B cell (primary cell): ENCODE measurements around the gene ZDHHC1. TPM values are rescaled to one million over a fixed set of nuclear protein-coding genes. Genes with fewer than 3 reads are reported as not detected.

ENCODE experiments used
- ATAC-seq: fragments of 200-7000 bp; cut with Tn5 transposase; one replicate; pipeline ENCODE4 v1.10.0; 2021; ENCODE audit warnings: low read depth, mild to moderate bottlenecking, moderate number of reproducible peaks, moderate library complexity
- CTCF ChIA-PET: fragments of 350-600 bp; sonication (Branson Sonifier 250); formaldehyde crosslinking; loops from one replicate; lab custom pipeline; 2021; ENCODE audit warnings: antibody characterized with exemption, inconsistent platforms; lab: Charles Lee
- POLR2A ChIA-PET: fragments of 350-600 bp; sonication (Branson Sonifier 250); formaldehyde crosslinking; loops from one replicate; lab custom pipeline; 2021; ENCODE audit warnings: antibody characterized with exemption; lab: Charles Lee
- DNase-seq: peaks from one replicate; pipeline ENCODE4 v3.0.0; 2013
- H2AFZ ChIP-seq: 2 replicates; pipeline ENCODE4 v1.6.1; 2012; ENCODE audit warnings: mild to moderate bottlenecking, low read depth, low read length; ENCODE audit not compliant: insufficient read depth, poor library complexity, severe bottlenecking
- H3K27ac ChIP-seq, 2 donors: 1 replicate in 1 of 2; 2 replicates in 1 of 2; pipeline ENCODE4 v1.5.1; 2012 to 2013; ENCODE audit warnings: low read length in 2 of 2, mild to moderate bottlenecking in 2 of 2, moderate library complexity in 1 of 2
- H3K27me3 ChIP-seq, 4 experiments: fragments of 200-600 bp in 1 of 4; sonication (generic) in 1 of 4; replicated peaks in 1 of 4; 1 replicate in 2 of 4; 2 replicates in 2 of 4; pipeline versions ENCODE4 v1.6.1 to v1.7.0; 2013 to 2016; ENCODE audit warnings: low read length in 3 of 4, mild to moderate bottlenecking in 2 of 4, mixed read lengths in 1 of 4, moderate library complexity in 1 of 4; ENCODE audit not compliant: insufficient read depth in 4 of 4, control insufficient read depth in 3 of 4; ENCODE audit errors: control extremely low read depth in 1 of 4
- H3K36me3 ChIP-seq, 2 experiments: replicated peaks in 1 of 2; 1 replicate in 1 of 2; 2 replicates in 1 of 2; pipeline versions ENCODE4 v1.6.1 to v1.7.1; 2013; ENCODE audit warnings: low read length in 1 of 2; ENCODE audit not compliant: insufficient read depth in 2 of 2, control insufficient read depth in 1 of 2; ENCODE audit errors: control extremely low read depth in 1 of 2, extremely low read depth in 1 of 2
- H3K4me1 ChIP-seq, 2 donors: fragments of 200-600 bp in 1 of 2; sonication (generic) in 1 of 2; 1 replicate in 1 of 2; 2 replicates in 1 of 2; pipeline versions ENCODE4 v1.5.1 to v1.6.1; 2013 to 2017; ENCODE audit warnings: low read length in 2 of 2; ENCODE audit not compliant: control insufficient read depth in 2 of 2, insufficient read depth in 2 of 2
- H3K4me2 ChIP-seq: replicated peaks from 2 replicates; pipeline ENCODE3; 2012; ENCODE audit warnings: mild to moderate bottlenecking, low read depth, low read length; ENCODE audit not compliant: poor library complexity, severe bottlenecking
- H3K4me3 ChIP-seq, 5 experiments: fragments of 200-600 bp in 1 of 5; sonication (generic) in 1 of 5; 1 replicate in 3 of 5; 2 replicates in 2 of 5; pipeline versions ENCODE4 v1.5.1 to v1.7.0; 2011 to 2016; ENCODE audit warnings: low read length in 4 of 5, mild to moderate bottlenecking in 4 of 5, low read depth in 2 of 5, control low read depth in 1 of 5, moderate library complexity in 1 of 5; ENCODE audit not compliant: insufficient read depth in 1 of 5; ENCODE audit errors: control extremely low read depth in 1 of 5, extremely low read depth in 1 of 5
- H3K79me2 ChIP-seq: fragments of 200-600 bp; sonication (generic); one replicate; pipeline ENCODE4 v1.6.0; 2016; ENCODE audit warnings: low read length; ENCODE audit not compliant: control insufficient read depth, insufficient read depth
- H3K9ac ChIP-seq: fragments of 200-600 bp; sonication (generic); 2 replicates; pipeline ENCODE4 v1.6.1; 2017; ENCODE audit warnings: mild to moderate bottlenecking, low read length, moderate library complexity
- H3K9me3 ChIP-seq, 3 donors: one replicate each; pipeline versions ENCODE4 v1.6.1 to v1.7.1; 2013; ENCODE audit warnings: low read length in 2 of 3; ENCODE audit not compliant: control insufficient read depth in 2 of 3, insufficient read depth in 1 of 3; ENCODE audit errors: control extremely low read depth in 1 of 3
- H4K20me1 ChIP-seq: 2 replicates; pipeline ENCODE4 v1.6.0; 2012; ENCODE audit warnings: mild to moderate bottlenecking, low read length; ENCODE audit not compliant: insufficient read depth, control insufficient read depth, poor library complexity, severe bottlenecking
- H3K27ac Mint-ChIP-seq: one replicate; pipeline ENCODE4 v1.8.0; 2021; ENCODE audit warnings: mixed read lengths
- H3K27me3 Mint-ChIP-seq: one replicate; pipeline ENCODE4 v1.8.0; 2021; ENCODE audit warnings: mixed read lengths
- H3K4me1 Mint-ChIP-seq: one replicate; pipeline ENCODE4 v1.8.0; 2021; ENCODE audit warnings: mixed read lengths
- H3K4me3 Mint-ChIP-seq: one replicate; pipeline ENCODE4 v1.8.0; 2021; ENCODE audit warnings: mixed read lengths
- H3K9me3 Mint-ChIP-seq: one replicate; pipeline ENCODE4 v1.8.0; 2022; ENCODE audit warnings: mixed read lengths; ENCODE audit not compliant: insufficient read depth
- CTCF ChIP-seq: fragments of 200-600 bp; IDR thresholded peaks from one replicate; pipeline ENCODE4 v1.8.0; 2022; ENCODE audit warnings: antibody characterized with exemption, mild to moderate bottlenecking
- EZH2 ChIP-seq: IDR thresholded peaks from 2 replicates; pipeline ENCODE4 v1.6.1; 2012; ENCODE audit warnings: borderline replicate concordance, low read depth, mild to moderate bottlenecking, moderate library complexity, low read length; ENCODE audit not compliant: insufficient read depth, poor library complexity, severe bottlenecking
- WGBS: methylation state at CpG from one replicate; pipeline ENCODE4 v1.1.5; 2013; ENCODE audit warnings: missing lambda C conversion rate; ENCODE audit not compliant: insufficient coverage; 5-methylcytosine and 5-hydroxymethylcytosine counted together
- intact Hi-C: fragments of 100-400 bp; cut with micrococcal nuclease; formaldehyde crosslinking; loops from one replicate; pipeline ENCODE4 v1.10.0; 2022
- polyA plus RNA-seq: library from polyadenylated mRNA; depleted of rRNA; stranded (reverse); fragments of >200 nt; gene quantifications from 2 replicates; pipeline ENCODE4 v1.2.3, GENCODE V29; 2012
- total RNA-seq, 2 donors: library from RNA; stranded (reverse); fragments of 120-200 nt in 1 of 2; gene quantifications; 1 replicate in 1 of 2; 2 replicates in 1 of 2; pipeline versions ENCODE4 v1.2.3 to v1.2.4, GENCODE V29; 2013 to 2022

The ZDHHC1 gene
- total and polyA plus RNA-seq, 2 donors (not counting 1 experiment from before 2014, with no cell fraction given) = 0.58 to 2.8 TPM

GRCh38 chr16:67388191-67388590, 28.1 kb downstream of the ZDHHC1 start:
- no peak for TF ChIP-seq EZH2
- TF ChIP-seq CTCF = no peak
- Histone ChIP-seq H3K36me3 (no peaks in the 10 kb centered on the region), H3K4me1 (peaks cover 14 to 15% of the 10 kb centered on the region in 2 donors), H3K27ac (no peak overlapping the region), H3K79me2 (no peaks in the 10 kb centered on the region), H3K4me3 (no peak overlapping the region), H3K9ac (no peak overlapping the region), H3K4me2 (no peak overlapping the region), H2AFZ (no peak overlapping the region), H3K9me3 (peaks cover 0 to 8% (median 0%) of the 10 kb centered on the region in 3 donors), H3K27me3 (peaks cover 0 to 11% (median 10%) of the 10 kb centered on the region in 4 experiments), H4K20me1 (no peaks in the 10 kb centered on the region)
- Mint-ChIP-seq H3K9me3 (no peaks in the 10 kb centered on the region), H3K27me3 (peaks cover 22% of the 10 kb centered on the region), H3K4me3 (no peak overlapping the region), H3K27ac (no peak overlapping the region), H3K4me1 (peaks cover 18% of the 10 kb centered on the region)
- intact Hi-C loops = no loop called here
- 100% methylated on average over 3 of the region's 8 CpGs for WGBS
- DNase-seq (no peak), ATAC-seq (no peak)
- ChIA-PET POLR2A (no interaction called here), CTCF (interaction anchor here (1.0 kb wide), 1 partner anchor 78 kb away, joined by 3 read pairs; no protein-coding TSS in a partner anchor)

GRCh38 chr16:67387479-67388079, 28.7 kb downstream of the ZDHHC1 start:
- H4K20me1 ChIP-seq = no peaks in the 10 kb centered on the region
- CTCF ChIA-PET = interaction anchor here (1.0 to 1.5 kb wide), 2 partner anchors 11 to 79 kb away, joined by 3 to 4 read pairs; no protein-coding TSS in a partner anchor
- Mint-ChIP-seq H3K9me3 (no peaks in the 10 kb centered on the region), H3K27ac (no peak overlapping the region), H3K27me3 (peaks cover 18% of the 10 kb centered on the region), H3K4me3 (no peak overlapping the region), H3K4me1 (peaks cover 17% of the 10 kb centered on the region)
- intact Hi-C loops = no loop called here
- no peaks in the 10 kb centered on the region for H3K36me3 ChIP-seq
- 95% methylated on average over 8 of the region's 8 CpGs for WGBS
- no peak for TF ChIP-seq EZH2
- TF ChIP-seq CTCF = no peak
- peaks cover 0 to 5% (median 4%) of the 10 kb centered on the region in 4 experiments for H3K27me3 ChIP-seq
- no peak overlapping the region for H3K4me2 ChIP-seq
- no peak overlapping the region for H3K4me3 ChIP-seq
- POLR2A ChIA-PET = no interaction called here
- ATAC-seq (no peak), DNase-seq (no peak)
- H3K27ac ChIP-seq = no peak overlapping the region
- H3K9ac ChIP-seq = no peak overlapping the region
- peaks cover 8 to 12% of the 10 kb centered on the region in 2 donors for H3K4me1 ChIP-seq
- peaks cover 0 to 3% (median 0%) of the 10 kb centered on the region in 3 donors for H3K9me3 ChIP-seq
- no peak overlapping the region for H2AFZ ChIP-seq
- H3K79me2 ChIP-seq = no peaks in the 10 kb centered on the region
